ENCODE measurements around the gene CTNNB1. TPM values are rescaled to one million over a fixed set of nuclear protein-coding genes. Genes with fewer than 3 reads are reported as not detected.

Gene CTNNB1
- total and polyA plus RNA-seq, 8 donors: 65.7 to 658 (median 203) TPM

DNA sequence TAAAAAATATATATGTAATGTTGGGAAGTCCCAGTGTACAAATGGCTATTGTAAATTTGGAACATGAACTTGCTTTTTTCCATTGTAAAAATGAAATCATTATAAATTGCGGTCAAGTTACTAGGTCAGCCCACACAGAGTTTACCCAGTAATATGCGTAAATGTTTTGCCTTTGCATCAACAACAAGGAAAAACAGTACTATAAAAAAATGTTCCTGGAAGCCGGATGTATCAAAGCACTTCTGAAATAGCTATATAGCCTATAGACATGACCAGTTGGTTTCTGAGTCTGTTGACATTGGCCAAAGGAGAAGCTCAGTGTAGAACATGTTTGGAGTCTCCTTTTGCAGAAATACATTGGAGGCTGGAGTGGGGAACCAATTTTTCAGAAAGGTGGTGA is 23.2 kb downstream of the CTNNB1 start:
- Histone ChIP-seq H3K36me3 (peaks cover 28 to 36% (median 35%) of the 10 kb centered on the region in 4 donors), H3K27ac (no peak overlapping the region), H3K9me3 (no peaks in the 10 kb centered on the region), H3K4me3 (no peak overlapping the region), H3K4me1 (peaks cover 33 to 71% (median 58%) of the 10 kb centered on the region in 4 donors), H3K27me3 (no peaks in the 10 kb centered on the region)
- 55 to 77% (median 67%) methylated on average over 3 of the region's 3 CpGs for WGBS, 5 donors
- intact Hi-C loops (cut with DNase I; ENCODE audit: low total_unique reads): no loop called here
- no peak for DNase-seq
- TF ChIP-seq, protein P1, sequence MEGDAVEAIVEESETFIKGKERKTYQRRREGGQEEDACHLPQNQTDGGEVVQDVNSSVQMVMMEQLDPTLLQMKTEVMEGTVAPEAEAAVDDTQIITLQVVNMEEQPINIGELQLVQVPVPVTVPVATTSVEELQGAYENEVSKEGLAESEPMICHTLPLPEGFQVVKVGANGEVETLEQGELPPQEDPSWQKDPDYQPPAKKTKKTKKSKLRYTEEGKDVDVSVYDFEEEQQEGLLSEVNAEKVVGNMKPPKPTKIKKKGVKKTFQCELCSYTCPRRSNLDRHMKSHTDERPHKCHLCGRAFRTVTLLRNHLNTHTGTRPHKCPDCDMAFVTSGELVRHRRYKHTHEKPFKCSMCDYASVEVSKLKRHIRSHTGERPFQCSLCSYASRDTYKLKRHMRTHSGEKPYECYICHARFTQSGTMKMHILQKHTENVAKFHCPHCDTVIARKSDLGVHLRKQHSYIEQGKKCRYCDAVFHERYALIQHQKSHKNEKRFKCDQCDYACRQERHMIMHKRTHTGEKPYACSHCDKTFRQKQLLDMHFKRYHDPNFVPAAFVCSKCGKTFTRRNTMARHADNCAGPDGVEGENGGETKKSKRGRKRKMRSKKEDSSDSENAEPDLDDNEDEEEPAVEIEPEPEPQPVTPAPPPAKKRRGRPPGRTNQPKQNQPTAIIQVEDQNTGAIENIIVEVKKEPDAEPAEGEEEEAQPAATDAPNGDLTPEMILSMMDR (IDR thresholded peaks at IDR 0.05): no peak
- TF ChIP-seq POLR2A (IDR thresholded peaks at IDR 0.05): no peak
- no peak for TF ChIP-seq POLR2AphosphoS5 (IDR thresholded peaks at IDR 0.05)
- no peak for TF ChIP-seq EP300 (IDR thresholded peaks at IDR 0.05)

DNA sequence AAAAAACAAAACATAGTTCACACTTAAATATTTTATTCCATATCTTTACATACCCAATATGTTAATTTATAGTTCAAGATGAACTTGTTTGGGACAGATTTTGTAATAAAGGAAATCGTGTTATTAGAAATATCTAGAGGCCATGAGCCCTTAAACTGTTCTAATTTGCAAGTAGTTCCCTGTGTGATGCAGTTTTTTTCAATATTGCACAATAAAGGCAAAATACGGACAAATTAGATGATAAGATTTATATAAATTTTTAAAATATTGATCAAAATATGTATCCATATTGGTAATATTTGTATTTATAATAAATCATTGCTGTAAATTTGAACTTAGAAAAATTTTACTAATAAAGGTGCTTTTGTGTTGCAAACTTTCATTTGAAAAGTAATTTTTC is 23.8 kb downstream of the CTNNB1 start:
- no peak overlapping the region for H3K4me3 ChIP-seq
- no peaks in the 10 kb centered on the region for H3K27me3 ChIP-seq
- no peaks in the 10 kb centered on the region for H3K9me3 ChIP-seq
- peaks cover 28 to 42% (median 41%) of the 10 kb centered on the region in 4 donors for H3K36me3 ChIP-seq
- DNase-seq: no peak
- TF ChIP-seq, protein P1 (IDR thresholded peaks at IDR 0.05): no peak
- no peak for TF ChIP-seq POLR2A (IDR thresholded peaks at IDR 0.05)
- no peak for TF ChIP-seq EP300 (IDR thresholded peaks at IDR 0.05)
- no peak for TF ChIP-seq POLR2AphosphoS5 (IDR thresholded peaks at IDR 0.05)
- 74 to 82% (median 75%) methylated on average over 2 of the region's 2 CpGs for WGBS, 5 donors
- H3K4me1 ChIP-seq: peaks cover 33 to 65% (median 53%) of the 10 kb centered on the region in 4 donors
- intact Hi-C loops (cut with DNase I; ENCODE audit: low total_unique reads): no loop called here
- H3K27ac ChIP-seq: no peak overlapping the region

DNA sequence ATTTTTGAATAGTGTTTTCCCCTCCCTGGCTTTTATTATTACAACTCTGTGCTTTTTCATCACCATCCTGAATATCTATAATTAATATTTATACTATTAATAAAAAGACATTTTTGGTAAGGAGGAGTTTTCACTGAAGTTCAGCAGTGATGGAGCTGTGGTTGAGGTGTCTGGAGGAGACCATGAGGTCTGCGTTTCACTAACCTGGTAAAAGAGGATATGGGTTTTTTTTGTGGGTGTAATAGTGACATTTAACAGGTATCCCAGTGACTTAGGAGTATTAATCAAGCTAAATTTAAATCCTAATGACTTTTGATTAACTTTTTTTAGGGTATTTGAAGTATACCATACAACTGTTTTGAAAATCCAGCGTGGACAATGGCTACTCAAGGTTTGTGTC is 24.4 kb downstream of the CTNNB1 start:
- Histone ChIP-seq H3K9me3 (no peaks in the 10 kb centered on the region), H3K27me3 (no peaks in the 10 kb centered on the region), H3K4me3 (no peak overlapping the region), H3K36me3 (peaks cover 28 to 48% (median 47%) of the 10 kb centered on the region in 4 donors), H3K4me1 (peaks cover 33 to 60% (median 51%) of the 10 kb centered on the region in 4 donors), H3K27ac (peak overlapping the region in 1 of 5 donors; percentile 34)
- intact Hi-C loops (cut with DNase I; ENCODE audit: low total_unique reads): no loop called here
- no peak for DNase-seq
- WGBS, 5 donors: 81 to 91% (median 86%) methylated on average over 2 of the region's 2 CpGs
- TF ChIP-seq POLR2AphosphoS5 (IDR thresholded peaks at IDR 0.05): no peak
- no peak for TF ChIP-seq EP300 (IDR thresholded peaks at IDR 0.05)
- TF ChIP-seq POLR2A (IDR thresholded peaks at IDR 0.05): no peak
- TF ChIP-seq, protein P1 (IDR thresholded peaks at IDR 0.05): no peak

DNA sequence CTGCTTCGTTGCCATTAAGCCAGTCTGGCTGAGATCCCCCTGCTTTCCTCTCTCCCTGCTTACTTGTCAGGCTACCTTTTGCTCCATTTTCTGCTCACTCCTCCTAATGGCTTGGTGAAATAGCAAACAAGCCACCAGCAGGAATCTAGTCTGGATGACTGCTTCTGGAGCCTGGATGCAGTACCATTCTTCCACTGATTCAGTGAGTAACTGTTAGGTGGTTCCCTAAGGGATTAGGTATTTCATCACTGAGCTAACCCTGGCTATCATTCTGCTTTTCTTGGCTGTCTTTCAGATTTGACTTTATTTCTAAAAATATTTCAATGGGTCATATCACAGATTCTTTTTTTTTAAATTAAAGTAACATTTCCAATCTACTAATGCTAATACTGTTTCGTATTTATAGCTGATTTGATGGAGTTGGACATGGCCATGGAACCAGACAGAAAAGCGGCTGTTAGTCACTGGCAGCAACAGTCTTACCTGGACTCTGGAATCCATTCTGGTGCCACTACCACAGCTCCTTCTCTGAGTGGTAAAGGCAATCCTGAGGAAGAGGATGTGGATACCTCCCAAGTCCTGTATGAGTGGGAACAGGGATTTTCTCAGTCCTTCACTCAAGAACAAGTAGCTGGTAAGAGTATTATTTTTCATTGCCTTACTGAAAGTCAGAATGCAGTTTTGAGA is 25.0 kb downstream of the CTNNB1 start:
- Histone ChIP-seq H3K36me3 (peaks cover 28 to 53% (median 52%) of the 10 kb centered on the region in 4 donors), H3K27ac (peak overlapping the region in 1 of 5 donors; percentile 34), H3K9me3 (no peaks in the 10 kb centered on the region), H3K4me1 (peaks cover 33 to 59% (median 46%) of the 10 kb centered on the region in 4 donors), H3K27me3 (no peaks in the 10 kb centered on the region), H3K4me3 (no peak overlapping the region)
- no peak for DNase-seq
- WGBS, 5 donors: 75 to 85% (median 80%) methylated on average over 3 of the region's 3 CpGs
- no peak for TF ChIP-seq EP300 (IDR thresholded peaks at IDR 0.05)
- TF ChIP-seq POLR2AphosphoS5 (IDR thresholded peaks at IDR 0.05): peak in 1 of 3 donors; percentile 36
- intact Hi-C loops (cut with DNase I; ENCODE audit: low total_unique reads): no loop called here
